SK-N-SH treated with all-trans-retinoic acid at 6 μM for 48 hours (cell line): Measurements from ENCODE around the gene UGT1A5.

Source experiments
- ATAC-seq: fragments of 200-7000 bp; cut with Tn5 transposase; 3 replicates; pipeline ENCODE4 v1.9.1; 2020; ENCODE audit warnings: mild to moderate bottlenecking, moderate library complexity
- ARNTL ChIP-seq: fragments of 450-650 bp; formaldehyde crosslinking; IDR thresholded peaks from 2 replicates; pipeline ENCODE4 v1.5.0; 2020; ENCODE audit warnings: low read depth, mild to moderate bottlenecking, moderate library complexity, borderline replicate concordance
- BACH2 ChIP-seq: fragments of 250-450 bp; sonication (Bioruptor Pico); IDR thresholded peaks from 2 replicates; pipeline ENCODE4 v1.9.0; 2021; ENCODE audit warnings: mild to moderate bottlenecking, borderline replicate concordance
- CSDC2 ChIP-seq: fragments of 250-450 bp; sonication (Bioruptor Pico); IDR thresholded peaks from 2 replicates; pipeline ENCODE4 v1.5.0; 2020; ENCODE audit warnings: mild to moderate bottlenecking, moderate library complexity
- ESRRG ChIP-seq: fragments of 250-450 bp; sonication (Bioruptor Pico); IDR thresholded peaks from 2 replicates; pipeline ENCODE4 v1.6.1; 2021; ENCODE audit warnings: mild to moderate bottlenecking
- GLIS3 ChIP-seq: fragments of 250-450 bp; sonication (Bioruptor Pico); IDR thresholded peaks from 2 replicates; pipeline ENCODE4 v1.5.0; 2020; ENCODE audit warnings: mild to moderate bottlenecking, moderate library complexity
- ISL1 ChIP-seq: fragments of 250-450 bp; sonication (Bioruptor Pico); IDR thresholded peaks from 2 replicates; pipeline ENCODE4 v2.1.2; 2022; ENCODE audit warnings: mild to moderate bottlenecking, moderate library complexity
- OSR1 ChIP-seq: fragments of 250-450 bp; sonication (Bioruptor Pico); IDR thresholded peaks from 2 replicates; pipeline ENCODE4 v1.8.0; 2022; ENCODE audit warnings: moderate library complexity, mild to moderate bottlenecking, inconsistent platforms
- PPARA ChIP-seq: fragments of 250-450 bp; sonication (Bioruptor Pico); IDR thresholded peaks from 2 replicates; pipeline ENCODE4 v1.5.0; 2020; ENCODE audit warnings: mild to moderate bottlenecking, borderline replicate concordance
- SNAI2 ChIP-seq: fragments of 250-450 bp; sonication (Bioruptor Pico); IDR thresholded peaks from 2 replicates; pipeline ENCODE4 v1.5.0; 2020; ENCODE audit warnings: mild to moderate bottlenecking, moderate library complexity
- TCF4 ChIP-seq: fragments of 250-450 bp; sonication (Bioruptor Pico); IDR thresholded peaks from 2 replicates; pipeline ENCODE4 v1.8.0; 2021; ENCODE audit warnings: mild to moderate bottlenecking, moderate library complexity, borderline replicate concordance
- ZC3H10 ChIP-seq: fragments of 250-450 bp; sonication (Bioruptor Pico); IDR thresholded peaks from 2 replicates; pipeline ENCODE4 v1.5.1; 2021; ENCODE audit warnings: mild to moderate bottlenecking, moderate library complexity
- ZFP3 ChIP-seq: fragments of 250-450 bp; sonication (Bioruptor Pico); IDR thresholded peaks from 2 replicates; pipeline ENCODE4 v1.5.0; 2020; ENCODE audit warnings: mild to moderate bottlenecking, moderate library complexity
- ZFP30 ChIP-seq: fragments of 450-650 bp; formaldehyde crosslinking; IDR thresholded peaks from 2 replicates; pipeline ENCODE4 v1.5.0; 2022; ENCODE audit warnings: mild to moderate bottlenecking, moderate library complexity
- ZNF565 ChIP-seq: fragments of 450-650 bp; formaldehyde crosslinking; conservative IDR thresholded peaks from 2 replicates; pipeline ENCODE4 v1.5.0; 2020; ENCODE audit warnings: low read depth, mild to moderate bottlenecking, moderate library complexity
- ZNF8 ChIP-seq: fragments of 450-650 bp; formaldehyde crosslinking; IDR thresholded peaks from 2 replicates; pipeline ENCODE4 v1.5.0; 2020; ENCODE audit warnings: mild to moderate bottlenecking, moderate library complexity
- TF ChIP-seq, protein P1 (sequence below): fragments of 250-450 bp; sonication (Bioruptor Pico); IDR thresholded peaks from 2 replicates; pipeline ENCODE4 v1.8.0; 2021; ENCODE audit warnings: low read depth, mild to moderate bottlenecking, moderate library complexity, borderline replicate concordance
- TF ChIP-seq, protein P2 (sequence below): fragments of 250-450 bp; sonication (Bioruptor Pico); IDR thresholded peaks from 2 replicates; pipeline ENCODE4 v1.8.0; 2020; ENCODE audit warnings: mild to moderate bottlenecking, moderate library complexity, borderline replicate concordance
- TF ChIP-seq, protein P3 (sequence below): fragments of 250-450 bp; sonication (Bioruptor Pico); IDR thresholded peaks from 2 replicates; pipeline ENCODE4 v1.5.1; 2020; ENCODE audit warnings: low read depth, mild to moderate bottlenecking, moderate library complexity
- TF ChIP-seq, protein P4 (sequence below): fragments of 250-450 bp; sonication (Bioruptor Pico); IDR thresholded peaks from 2 replicates; pipeline ENCODE4 v1.5.0; 2020; ENCODE audit warnings: mild to moderate bottlenecking, moderate library complexity
- TF ChIP-seq, protein P5 (sequence below): fragments of 250-450 bp; sonication (Bioruptor Pico); IDR thresholded peaks from 2 replicates; pipeline ENCODE4 v1.5.1; 2021; ENCODE audit warnings: mild to moderate bottlenecking, moderate library complexity

The UGT1A5 gene

DNA sequence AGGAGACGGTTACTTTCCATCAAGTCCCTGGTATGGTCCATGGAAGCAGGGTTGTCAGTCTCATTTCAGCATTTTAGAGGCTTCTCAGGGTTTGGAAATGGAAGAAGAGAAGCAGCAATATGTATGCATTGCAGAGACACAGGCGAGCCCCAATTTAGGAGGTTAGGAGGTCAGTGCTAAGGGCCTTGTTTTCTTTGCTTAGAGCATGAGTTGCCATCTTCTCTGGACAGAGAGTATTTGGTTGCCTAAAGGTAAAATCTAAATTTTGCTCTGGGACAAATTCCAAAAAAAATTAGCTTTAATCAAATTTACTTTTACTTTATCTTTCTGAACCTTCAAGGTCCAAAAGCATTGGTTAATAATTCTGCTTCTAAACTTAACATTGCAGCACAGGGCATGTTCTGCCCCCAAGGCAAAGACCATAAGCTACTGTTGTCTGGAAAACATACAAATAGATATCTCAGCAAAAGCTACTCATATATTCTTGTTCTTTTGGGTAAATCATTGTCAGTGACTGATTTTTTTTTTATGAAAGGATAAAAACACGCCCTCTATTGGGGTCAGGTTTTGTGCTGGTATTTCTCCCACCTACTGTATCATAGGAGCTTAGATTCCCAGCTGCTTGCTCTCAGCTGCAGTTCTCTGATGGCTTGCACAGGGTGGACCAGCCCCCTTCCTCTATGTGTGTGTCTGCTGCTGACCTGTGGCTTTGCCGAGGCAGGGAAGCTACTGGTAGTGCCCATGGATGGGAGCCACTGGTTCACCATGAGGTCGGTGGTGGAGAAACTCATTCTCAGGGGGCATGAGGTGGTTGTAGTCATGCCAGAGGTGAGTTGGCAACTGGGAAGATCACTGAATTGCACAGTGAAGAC is 41.2 kb upstream of the UGT1A5 start, which contains the start of gene UGT1A9:
Gene UGT1A9, plus strand, starts transcription at position 609 of the 872 bp plus-strand sequence. Its CDS starts 37 bp downstream, at position 646.
- no peak for TF ChIP-seq GLIS3 (CRISPR knock-in tag)
- TF ChIP-seq SNAI2, result no peak
- no peak for TF ChIP-seq ZFP30 (CRISPR knock-in tag)
- no peak for ATAC-seq

DNA sequence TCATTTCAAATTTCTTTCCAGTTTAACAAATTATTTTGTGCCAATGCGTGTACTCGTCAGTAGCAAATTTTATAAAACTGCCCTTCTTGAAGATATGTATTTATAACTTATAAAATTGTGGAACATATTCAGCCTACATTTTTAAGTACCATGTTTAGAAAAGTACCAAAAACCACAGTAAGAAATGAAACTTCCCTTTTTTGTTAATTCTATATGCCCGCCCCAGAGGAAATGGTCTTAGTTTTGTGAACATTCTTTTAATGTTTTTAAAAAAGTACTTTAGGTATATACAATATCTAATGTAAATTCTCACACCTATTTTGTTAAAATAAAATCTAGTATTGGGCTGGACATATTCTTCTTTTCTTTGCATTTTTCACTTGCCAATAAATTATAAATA is 39.8 kb upstream of the UGT1A5 start:
- ATAC-seq, result no peak
- no peak for TF ChIP-seq ARNTL (CRISPR knock-in tag)
- TF ChIP-seq CSDC2, result no peak
- TF ChIP-seq ESRRG, result no peak
- TF ChIP-seq ZFP30 (CRISPR knock-in tag), result no peak
- TF ChIP-seq ISL1 (CRISPR knock-in tag), result no peak
- TF ChIP-seq ZNF565, result no peak
- no peak for TF ChIP-seq TCF4 (CRISPR knock-in tag)
- no peak for TF ChIP-seq ZC3H10 (CRISPR knock-in tag)
- TF ChIP-seq, protein P1, sequence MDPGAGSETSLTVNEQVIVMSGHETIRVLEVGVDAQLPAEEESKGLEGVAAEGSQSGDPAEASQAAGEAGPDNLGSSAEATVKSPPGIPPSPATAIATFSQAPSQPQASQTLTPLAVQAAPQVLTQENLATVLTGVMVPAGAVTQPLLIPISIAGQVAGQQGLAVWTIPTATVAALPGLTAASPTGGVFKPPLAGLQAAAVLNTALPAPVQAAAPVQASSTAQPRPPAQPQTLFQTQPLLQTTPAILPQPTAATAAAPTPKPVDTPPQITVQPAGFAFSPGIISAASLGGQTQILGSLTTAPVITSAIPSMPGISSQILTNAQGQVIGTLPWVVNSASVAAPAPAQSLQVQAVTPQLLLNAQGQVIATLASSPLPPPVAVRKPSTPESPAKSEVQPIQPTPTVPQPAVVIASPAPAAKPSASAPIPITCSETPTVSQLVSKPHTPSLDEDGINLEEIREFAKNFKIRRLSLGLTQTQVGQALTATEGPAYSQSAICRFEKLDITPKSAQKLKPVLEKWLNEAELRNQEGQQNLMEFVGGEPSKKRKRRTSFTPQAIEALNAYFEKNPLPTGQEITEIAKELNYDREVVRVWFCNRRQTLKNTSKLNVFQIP (CRISPR knock-in tag), result no peak
- TF ChIP-seq ZNF8 (CRISPR knock-in tag), result no peak
- TF ChIP-seq, protein P2, sequence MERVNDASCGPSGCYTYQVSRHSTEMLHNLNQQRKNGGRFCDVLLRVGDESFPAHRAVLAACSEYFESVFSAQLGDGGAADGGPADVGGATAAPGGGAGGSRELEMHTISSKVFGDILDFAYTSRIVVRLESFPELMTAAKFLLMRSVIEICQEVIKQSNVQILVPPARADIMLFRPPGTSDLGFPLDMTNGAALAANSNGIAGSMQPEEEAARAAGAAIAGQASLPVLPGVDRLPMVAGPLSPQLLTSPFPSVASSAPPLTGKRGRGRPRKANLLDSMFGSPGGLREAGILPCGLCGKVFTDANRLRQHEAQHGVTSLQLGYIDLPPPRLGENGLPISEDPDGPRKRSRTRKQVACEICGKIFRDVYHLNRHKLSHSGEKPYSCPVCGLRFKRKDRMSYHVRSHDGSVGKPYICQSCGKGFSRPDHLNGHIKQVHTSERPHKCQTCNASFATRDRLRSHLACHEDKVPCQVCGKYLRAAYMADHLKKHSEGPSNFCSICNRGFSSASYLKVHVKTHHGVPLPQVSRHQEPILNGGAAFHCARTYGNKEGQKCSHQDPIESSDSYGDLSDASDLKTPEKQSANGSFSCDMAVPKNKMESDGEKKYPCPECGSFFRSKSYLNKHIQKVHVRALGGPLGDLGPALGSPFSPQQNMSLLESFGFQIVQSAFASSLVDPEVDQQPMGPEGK, result no peak
- no peak for TF ChIP-seq SNAI2
- TF ChIP-seq PPARA (CRISPR knock-in tag), result no peak
- no peak for TF ChIP-seq ZFP3
- no peak for TF ChIP-seq BACH2 (CRISPR knock-in tag)
- TF ChIP-seq OSR1 (CRISPR knock-in tag), result no peak
- TF ChIP-seq, protein P3, sequence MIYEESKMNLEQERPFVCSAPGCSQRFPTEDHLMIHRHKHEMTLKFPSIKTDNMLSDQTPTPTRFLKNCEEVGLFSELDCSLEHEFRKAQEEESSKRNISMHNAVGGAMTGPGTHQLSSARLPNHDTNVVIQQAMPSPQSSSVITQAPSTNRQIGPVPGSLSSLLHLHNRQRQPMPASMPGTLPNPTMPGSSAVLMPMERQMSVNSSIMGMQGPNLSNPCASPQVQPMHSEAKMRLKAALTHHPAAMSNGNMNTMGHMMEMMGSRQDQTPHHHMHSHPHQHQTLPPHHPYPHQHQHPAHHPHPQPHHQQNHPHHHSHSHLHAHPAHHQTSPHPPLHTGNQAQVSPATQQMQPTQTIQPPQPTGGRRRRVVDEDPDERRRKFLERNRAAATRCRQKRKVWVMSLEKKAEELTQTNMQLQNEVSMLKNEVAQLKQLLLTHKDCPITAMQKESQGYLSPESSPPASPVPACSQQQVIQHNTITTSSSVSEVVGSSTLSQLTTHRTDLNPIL (CRISPR knock-in tag), result no peak

DNA sequence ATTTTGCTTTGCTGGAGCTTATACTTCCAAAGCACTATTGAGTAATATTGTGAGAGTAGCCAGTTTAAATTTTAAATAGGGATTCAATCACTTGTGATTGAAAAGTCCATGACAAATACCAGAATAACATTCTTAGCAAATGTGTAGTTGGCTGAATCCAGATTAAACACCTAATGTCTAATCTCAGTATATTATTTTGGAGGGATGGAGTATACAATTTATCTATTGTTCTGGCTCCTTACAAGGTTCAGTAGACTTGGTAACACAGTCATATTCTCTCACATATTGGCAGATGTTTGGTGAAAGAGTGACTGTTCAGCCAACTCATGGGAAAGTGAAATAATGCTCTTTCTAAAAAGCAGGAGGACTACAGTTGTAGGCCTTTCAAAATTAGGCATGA is 38.8 kb upstream of the UGT1A5 start:
- ATAC-seq, result no peak
- TF ChIP-seq BACH2 (CRISPR knock-in tag), result no peak
- TF ChIP-seq PPARA (CRISPR knock-in tag), result no peak
- no peak for TF ChIP-seq ARNTL (CRISPR knock-in tag)
- TF ChIP-seq, protein P1 (CRISPR knock-in tag), result no peak
- TF ChIP-seq, protein P3 (CRISPR knock-in tag), result no peak
- no peak for TF ChIP-seq ZNF8 (CRISPR knock-in tag)
- TF ChIP-seq GLIS3 (CRISPR knock-in tag), result no peak
- TF ChIP-seq CSDC2, result no peak
- TF ChIP-seq ZNF565, result no peak
- TF ChIP-seq SNAI2, result no peak

DNA sequence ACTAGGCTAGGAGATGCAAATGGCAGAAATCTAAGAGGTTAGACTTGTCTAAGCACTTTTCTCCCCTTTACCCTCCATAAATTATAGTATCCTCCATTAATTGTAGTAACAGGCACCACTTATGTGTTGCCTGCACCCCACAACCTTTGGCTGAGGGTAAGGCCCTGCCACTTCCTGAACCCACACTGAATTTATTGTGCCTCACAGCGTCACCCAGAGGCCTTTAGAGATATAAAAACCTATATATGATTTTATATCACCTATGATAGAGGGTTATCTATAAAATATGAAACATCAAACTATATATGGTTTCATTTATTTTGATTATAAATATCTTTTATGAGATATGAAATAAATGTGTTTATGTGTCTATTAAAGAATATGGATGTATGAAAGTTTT is 38.4 kb upstream of the UGT1A5 start:
- ATAC-seq, result no peak
- TF ChIP-seq ARNTL (CRISPR knock-in tag) (no peak), PPARA (CRISPR knock-in tag) (no peak), ESRRG (no peak), OSR1 (CRISPR knock-in tag) (no peak), ISL1 (CRISPR knock-in tag) (no peak)
- TF ChIP-seq, protein P4, sequence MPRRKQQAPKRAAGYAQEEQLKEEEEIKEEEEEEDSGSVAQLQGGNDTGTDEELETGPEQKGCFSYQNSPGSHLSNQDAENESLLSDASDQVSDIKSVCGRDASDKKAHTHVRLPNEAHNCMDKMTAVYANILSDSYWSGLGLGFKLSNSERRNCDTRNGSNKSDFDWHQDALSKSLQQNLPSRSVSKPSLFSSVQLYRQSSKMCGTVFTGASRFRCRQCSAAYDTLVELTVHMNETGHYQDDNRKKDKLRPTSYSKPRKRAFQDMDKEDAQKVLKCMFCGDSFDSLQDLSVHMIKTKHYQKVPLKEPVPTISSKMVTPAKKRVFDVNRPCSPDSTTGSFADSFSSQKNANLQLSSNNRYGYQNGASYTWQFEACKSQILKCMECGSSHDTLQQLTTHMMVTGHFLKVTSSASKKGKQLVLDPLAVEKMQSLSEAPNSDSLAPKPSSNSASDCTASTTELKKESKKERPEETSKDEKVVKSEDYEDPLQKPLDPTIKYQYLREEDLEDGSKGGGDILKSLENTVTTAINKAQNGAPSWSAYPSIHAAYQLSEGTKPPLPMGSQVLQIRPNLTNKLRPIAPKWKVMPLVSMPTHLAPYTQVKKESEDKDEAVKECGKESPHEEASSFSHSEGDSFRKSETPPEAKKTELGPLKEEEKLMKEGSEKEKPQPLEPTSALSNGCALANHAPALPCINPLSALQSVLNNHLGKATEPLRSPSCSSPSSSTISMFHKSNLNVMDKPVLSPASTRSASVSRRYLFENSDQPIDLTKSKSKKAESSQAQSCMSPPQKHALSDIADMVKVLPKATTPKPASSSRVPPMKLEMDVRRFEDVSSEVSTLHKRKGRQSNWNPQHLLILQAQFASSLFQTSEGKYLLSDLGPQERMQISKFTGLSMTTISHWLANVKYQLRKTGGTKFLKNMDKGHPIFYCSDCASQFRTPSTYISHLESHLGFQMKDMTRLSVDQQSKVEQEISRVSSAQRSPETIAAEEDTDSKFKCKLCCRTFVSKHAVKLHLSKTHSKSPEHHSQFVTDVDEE (CRISPR knock-in tag), result no peak
- TF ChIP-seq, protein P5, sequence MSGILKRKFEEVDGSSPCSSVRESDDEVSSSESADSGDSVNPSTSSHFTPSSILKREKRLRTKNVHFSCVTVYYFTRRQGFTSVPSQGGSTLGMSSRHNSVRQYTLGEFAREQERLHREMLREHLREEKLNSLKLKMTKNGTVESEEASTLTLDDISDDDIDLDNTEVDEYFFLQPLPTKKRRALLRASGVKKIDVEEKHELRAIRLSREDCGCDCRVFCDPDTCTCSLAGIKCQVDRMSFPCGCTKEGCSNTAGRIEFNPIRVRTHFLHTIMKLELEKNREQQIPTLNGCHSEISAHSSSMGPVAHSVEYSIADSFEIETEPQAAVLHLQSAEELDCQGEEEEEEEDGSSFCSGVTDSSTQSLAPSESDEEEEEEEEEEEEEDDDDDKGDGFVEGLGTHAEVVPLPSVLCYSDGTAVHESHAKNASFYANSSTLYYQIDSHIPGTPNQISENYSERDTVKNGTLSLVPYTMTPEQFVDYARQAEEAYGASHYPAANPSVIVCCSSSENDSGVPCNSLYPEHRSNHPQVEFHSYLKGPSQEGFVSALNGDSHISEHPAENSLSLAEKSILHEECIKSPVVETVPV (CRISPR knock-in tag), result no peak
- TF ChIP-seq, protein P1 (CRISPR knock-in tag), result no peak
